Liver (tissue), 3 donors: ENCODE data around the gene DNA2.

Experiments used
- CTCF ChIP-seq: fragments of 150-350 bp; IDR thresholded peaks from 2 replicates; pipeline ENCODE4 v1.5.1; 2017; ENCODE audit warnings: improper control_type of control experiment, low read depth, low read length; ENCODE audit not compliant: missing input control
- EGR1 ChIP-seq, 2 donors: IDR thresholded peaks; 2 replicates each; pipeline ENCODE4 v1.6.1; 2016 to 2018; ENCODE audit warnings: antibody characterized with exemption in 2 of 2, low read depth in 2 of 2
- FOXA1 ChIP-seq: IDR thresholded peaks from 2 replicates; pipeline ENCODE4 v1.6.1; 2016; ENCODE audit warnings: antibody characterized with exemption
- GABPA ChIP-seq, 2 donors: IDR thresholded peaks in 1 of 2; conservative IDR thresholded peaks in 1 of 2; 2 replicates each; pipeline ENCODE4 v1.6.1; 2016; ENCODE audit warnings: antibody characterized with exemption in 2 of 2, mild to moderate bottlenecking in 1 of 2, moderate library complexity in 1 of 2
- HNF4A ChIP-seq, 2 donors: conservative IDR thresholded peaks; 2 replicates each; pipeline ENCODE4 v1.6.1; 2016; ENCODE audit warnings: antibody characterized with exemption in 2 of 2, mild to moderate bottlenecking in 2 of 2
- JUND ChIP-seq, 2 donors: IDR thresholded peaks; 2 replicates each; pipeline ENCODE4 v1.6.1; 2016; ENCODE audit warnings: antibody characterized with exemption in 2 of 2
- MAX ChIP-seq: IDR thresholded peaks from 2 replicates; pipeline ENCODE4 v1.6.1; 2016; ENCODE audit warnings: antibody characterized with exemption
- RAD21 ChIP-seq, 2 donors: IDR thresholded peaks; 2 replicates each; pipeline ENCODE4 v1.6.1; 2016; ENCODE audit warnings: antibody characterized with exemption in 2 of 2, mild to moderate bottlenecking in 2 of 2
- REST ChIP-seq: IDR thresholded peaks from 2 replicates; pipeline ENCODE4 v1.6.1; 2016; ENCODE audit warnings: antibody characterized with exemption, mild to moderate bottlenecking
- SP1 ChIP-seq: IDR thresholded peaks from 2 replicates; pipeline ENCODE4 v1.6.1; 2018; ENCODE audit warnings: antibody characterized with exemption, mild to moderate bottlenecking
- TAF1 ChIP-seq: conservative IDR thresholded peaks from 2 replicates; pipeline ENCODE4 v1.6.1; 2016; ENCODE audit warnings: antibody characterized with exemption, mild to moderate bottlenecking
- YY1 ChIP-seq: IDR thresholded peaks from 2 replicates; pipeline ENCODE4 v1.6.1; 2016; ENCODE audit warnings: antibody characterized with exemption, mild to moderate bottlenecking
- ZBTB33 ChIP-seq: IDR thresholded peaks from 2 replicates; pipeline ENCODE4 v1.6.1; 2016; ENCODE audit warnings: antibody characterized with exemption
- donor health status: healthy.
- donor health status: healthy.

- no peak for TF ChIP-seq EGR1 (IDR thresholded peaks at IDR 0.05; ENCODE audit: low read depth in 2 of 2)
- TF ChIP-seq CTCF = no peak
- TF ChIP-seq REST = no peak
- TF ChIP-seq ZBTB33 = no peak
- no peak for TF ChIP-seq JUND (IDR thresholded peaks at IDR 0.05)
- TF ChIP-seq SP1 = no peak
- no peak for TF ChIP-seq TAF1
- no peak for TF ChIP-seq FOXA1
- TF ChIP-seq RAD21 (IDR thresholded peaks at IDR 0.05) = no peak
- no peak for TF ChIP-seq HNF4A (conservative IDR thresholded peaks at IDR 0.05)
- TF ChIP-seq MAX = no peak
- no peak for TF ChIP-seq GABPA (IDR thresholded peaks at IDR 0.05 in 1 of 2, conservative IDR thresholded peaks at IDR 0.05 in 1 of 2)
- TF ChIP-seq YY1 = no peak
Observed at GRCh38 chr10:68461032-68461431, 10.7 kb downstream of the DNA2 start.
